Right cardiac atrium (tissue), 5 donors: ENCODE measurements around the gene MRM3. TPM values are rescaled to one million over a fixed set of nuclear protein-coding genes. Genes with fewer than 3 reads are reported as not detected.

ENCODE experiments used
- ATAC-seq, 2 donors: fragments of 200-7000 bp; cut with Tn5 transposase; one replicate each; pipeline versions ENCODE4 v1.8.0 to v1.9.1; 2020; ENCODE audit warnings: moderate library complexity in 2 of 2, mild to moderate bottlenecking in 1 of 2
- DNase-seq, 3 donors: peaks; one replicate each; pipeline ENCODE4 v3.0.0-alpha.2; 2020
- H3K27ac ChIP-seq: one replicate; pipeline ENCODE4 v1.5.1; 2013; ENCODE audit warnings: mild to moderate bottlenecking, low read length, control low read depth, moderate library complexity
- H3K27me3 ChIP-seq: one replicate; pipeline ENCODE4 v1.6.1; 2013; ENCODE audit not compliant: control insufficient read depth, insufficient read depth
- H3K4me1 ChIP-seq: one replicate; pipeline ENCODE4 v1.6.1; 2013; ENCODE audit warnings: low read length; ENCODE audit not compliant: control insufficient read depth, insufficient read depth
- H3K4me3 ChIP-seq: one replicate; pipeline ENCODE4 v1.5.1; 2013; ENCODE audit warnings: low read length, control low read depth
- H3K9me3 ChIP-seq: one replicate; pipeline ENCODE4 v1.6.1; 2013; ENCODE audit warnings: low read length; ENCODE audit not compliant: control insufficient read depth
- WGBS: extraction: QIAGEN DNeasy Blood & Tissue Kit; methylation state at CpG from one replicate; pipeline ENCODE4 v1.1.7; 2013; 5-methylcytosine and 5-hydroxymethylcytosine counted together
- intact Hi-C, 4 donors: fragments of 100-400 bp; cut with DNase I; formaldehyde crosslinking; loops; one replicate each; pipeline versions ENCODE4 v1.11.0 to v1.14.0; 2022 to 2023
- long read RNA-seq, 4 donors: library from polyadenylated mRNA; unstranded; transcript quantifications; one replicate each; pipeline ENCODE4 v2.0.0, GENCODE V29; 2020 to 2021
- polyA plus RNA-seq: library from polyadenylated mRNA; stranded (reverse); fragments of 200-250 nt; gene quantifications from one replicate; pipeline ENCODE4 v1.2.3, GENCODE V29; 2013
- total RNA-seq, 4 donors: library from RNA; stranded (reverse); fragmentation: NEBNext Ultra II Directional; extraction: Animal tissue kit (Norgen Biotek cat#: 25700); gene quantifications; one replicate each; pipeline ENCODE4 v1.2.1, GENCODE V29; 2021
- donor health status: healthy with polysubstance abuse.
- donor health status: DM: no; HTN: yes; CAD: no.
- donor health status: DM: no; HTN: no; CAD: no.
- donor health status: DM: no; HTN: yes; CAD: no; lungs with severe emphysema.
- donor health status: DM: yes; HTN: yes; CAD: no.

MRM3 gene, protein sequence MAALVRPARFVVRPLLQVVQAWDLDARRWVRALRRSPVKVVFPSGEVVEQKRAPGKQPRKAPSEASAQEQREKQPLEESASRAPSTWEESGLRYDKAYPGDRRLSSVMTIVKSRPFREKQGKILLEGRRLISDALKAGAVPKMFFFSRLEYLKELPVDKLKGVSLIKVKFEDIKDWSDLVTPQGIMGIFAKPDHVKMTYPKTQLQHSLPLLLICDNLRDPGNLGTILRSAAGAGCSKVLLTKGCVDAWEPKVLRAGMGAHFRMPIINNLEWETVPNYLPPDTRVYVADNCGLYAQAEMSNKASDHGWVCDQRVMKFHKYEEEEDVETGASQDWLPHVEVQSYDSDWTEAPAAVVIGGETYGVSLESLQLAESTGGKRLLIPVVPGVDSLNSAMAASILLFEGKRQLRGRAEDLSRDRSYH
- 10 to 100 TPM; 15.6 to 19.2 (median 17.9) TPM for total RNA-seq
- 20.0 TPM for polyA plus RNA-seq
- long read RNA-seq, donor 1, transcript MRM3-201 (4 exons, 1,809 nt): major isoform, 43 of 51 reads
- long read RNA-seq, donor 1, partial matches to known transcripts: 3 of 51 reads
- long read RNA-seq, donor 1, other reads (novel, unspliced or antisense): 4 of 51 reads
- long read RNA-seq, donor 2, transcript MRM3-201 (4 exons, 1,809 nt): major isoform, 22 of 24 reads
- long read RNA-seq, donor 2, partial matches to known transcripts: 0 of 24 reads
- long read RNA-seq, donor 2, other reads (novel, unspliced or antisense): 0 of 24 reads
- long read RNA-seq, donor 3, transcript MRM3-201 (4 exons, 1,809 nt): major isoform, 92 of 109 reads
- long read RNA-seq, donor 3, transcript MRM3-203 (3 exons, 727 nt): minor isoform, 8 of 109 reads
- long read RNA-seq, donor 3, partial matches to known transcripts: 1 of 109 reads
- long read RNA-seq, donor 3, other reads (novel, unspliced or antisense): 6 of 109 reads
- long read RNA-seq, donor 4, transcript MRM3-201 (4 exons, 1,809 nt): major isoform, 19 of 22 reads
- long read RNA-seq, donor 4, partial matches to known transcripts: 1 of 22 reads
- long read RNA-seq, donor 4, other reads (novel, unspliced or antisense): 0 of 22 reads

- ATAC-seq: peak; percentile 98
- WGBS: under 1% methylated on average over 87 of the region's 87 CpGs
- peak within 1 kb of the TSS; percentile 62 for H3K4me3 ChIP-seq
- H3K27me3 ChIP-seq: no peaks in the 10 kb centered on the region
- intact Hi-C loops: loop anchor here in 1 of 4 donors (5.0 kb wide), 1 partner anchor 215 kb away; the partner anchor contains the start of gene TIMM22
- H3K4me1 ChIP-seq: peaks cover 4% of the 10 kb centered on the region
- H3K9me3 ChIP-seq: no peaks in the 10 kb centered on the region
- DNase-seq: peak; percentile 91 to 99 (median 97)
- H3K27ac ChIP-seq: peak within 1 kb of the TSS; percentile 61
These were observed at the start of gene MRM3, which contains the start of gene GLOD4 for GRCh38 chr17:781805-782731. TSS of gene MRM3 (plus strand) at chr17:782353. CDS start at chr17:782379, 26 bp downstream. TSS of gene GLOD4 (minus strand) at chr17:782280. CDS start at chr17:782255, 25 bp downstream.

GRCh38 chr17:732902-733720 lies 49.0 kb upstream of the MRM3 start:
- H3K27ac ChIP-seq: no peak overlapping the region
- 6% methylated on average over 57 of the region's 57 CpGs for WGBS
- no peaks in the 10 kb centered on the region for H3K27me3 ChIP-seq
- ATAC-seq (peak; percentile 59 to 72), DNase-seq (peak in 2 of 3 donors; percentile 44 to 61)
- peak overlapping the region; percentile 69 for H3K4me3 ChIP-seq
- no peaks in the 10 kb centered on the region for H3K9me3 ChIP-seq
- H3K4me1 ChIP-seq: no peaks in the 10 kb centered on the region
- intact Hi-C loops: no loop called here

DNA sequence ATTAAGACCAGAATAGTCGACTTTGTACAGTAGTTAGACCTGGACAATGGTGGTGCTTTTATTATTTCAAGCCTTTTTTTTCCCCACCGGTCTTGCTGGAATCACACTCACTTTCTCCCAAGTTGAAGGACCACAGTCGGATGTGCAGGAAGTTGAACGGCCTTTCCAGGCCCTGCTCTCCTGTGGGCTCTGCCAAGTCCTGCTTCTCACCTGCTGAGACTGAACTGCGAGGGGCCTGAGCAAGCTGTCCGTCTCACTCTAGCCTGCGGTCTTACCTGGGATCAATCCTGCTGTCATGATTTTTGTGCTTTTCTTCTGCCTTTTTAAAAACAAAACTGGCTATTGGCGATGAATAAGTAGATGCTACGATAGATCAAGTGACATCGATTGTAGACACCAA lies 48.4 kb upstream of the MRM3 start:
- no peaks in the 10 kb centered on the region for H3K4me1 ChIP-seq
- no peaks in the 10 kb centered on the region for H3K9me3 ChIP-seq
- intact Hi-C loops: no loop called here
- no peaks in the 10 kb centered on the region for H3K27me3 ChIP-seq
- H3K27ac ChIP-seq: no peak overlapping the region
- DNase-seq: no peak
- no peak for ATAC-seq
- no peak overlapping the region for H3K4me3 ChIP-seq
- 71% methylated on average over 10 of the region's 10 CpGs for WGBS

DNA sequence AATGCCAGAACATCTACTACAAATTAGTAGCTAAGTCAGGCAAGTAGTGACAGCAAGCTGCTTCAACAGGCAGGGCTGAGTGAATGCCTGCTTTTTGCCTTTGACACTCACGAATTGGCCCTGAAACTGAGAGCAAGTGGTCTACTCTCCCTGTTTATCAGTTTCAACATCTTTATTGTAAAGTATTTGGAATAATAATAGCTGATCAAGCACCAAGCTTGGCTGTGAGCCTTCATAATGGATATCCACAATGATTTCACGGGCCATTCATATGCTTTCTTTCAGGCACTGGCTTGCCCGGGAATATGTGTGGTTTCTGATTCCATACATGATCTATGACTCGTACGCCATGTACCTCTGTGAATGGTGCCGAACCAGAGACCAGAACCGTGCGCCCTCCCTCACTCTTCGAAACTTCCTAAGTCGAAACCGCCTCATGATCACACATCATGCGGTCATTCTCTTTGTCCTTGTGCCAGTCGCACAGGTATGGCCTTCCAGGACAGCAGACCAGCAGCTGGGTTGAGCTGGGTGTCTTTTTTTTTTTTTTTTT lies 44.5 kb upstream of the MRM3 start:
- intact Hi-C loops: no loop called here
- WGBS: 92% methylated on average over 13 of the region's 13 CpGs
- no peak for ATAC-seq

GRCh38 chr17:740240-741017 lies 41.7 kb upstream of the MRM3 start:
- intact Hi-C loops: no loop called here
- WGBS: 76% methylated on average over 18 of the region's 18 CpGs
- DNase-seq: no peak
- Histone ChIP-seq H3K27ac (no peak overlapping the region), H3K4me3 (no peak overlapping the region), H3K4me1 (no peaks in the 10 kb centered on the region), H3K9me3 (no peaks in the 10 kb centered on the region), H3K27me3 (no peaks in the 10 kb centered on the region)
- ATAC-seq: no peak

More for the DNA sequence above, 44.5 kb upstream of the MRM3 start:
- Histone ChIP-seq H3K4me1 (no peaks in the 10 kb centered on the region), H3K27me3 (no peaks in the 10 kb centered on the region), H3K27ac (no peak overlapping the region), H3K9me3 (no peaks in the 10 kb centered on the region), H3K4me3 (no peak overlapping the region)
- no peak for DNase-seq

DNA sequence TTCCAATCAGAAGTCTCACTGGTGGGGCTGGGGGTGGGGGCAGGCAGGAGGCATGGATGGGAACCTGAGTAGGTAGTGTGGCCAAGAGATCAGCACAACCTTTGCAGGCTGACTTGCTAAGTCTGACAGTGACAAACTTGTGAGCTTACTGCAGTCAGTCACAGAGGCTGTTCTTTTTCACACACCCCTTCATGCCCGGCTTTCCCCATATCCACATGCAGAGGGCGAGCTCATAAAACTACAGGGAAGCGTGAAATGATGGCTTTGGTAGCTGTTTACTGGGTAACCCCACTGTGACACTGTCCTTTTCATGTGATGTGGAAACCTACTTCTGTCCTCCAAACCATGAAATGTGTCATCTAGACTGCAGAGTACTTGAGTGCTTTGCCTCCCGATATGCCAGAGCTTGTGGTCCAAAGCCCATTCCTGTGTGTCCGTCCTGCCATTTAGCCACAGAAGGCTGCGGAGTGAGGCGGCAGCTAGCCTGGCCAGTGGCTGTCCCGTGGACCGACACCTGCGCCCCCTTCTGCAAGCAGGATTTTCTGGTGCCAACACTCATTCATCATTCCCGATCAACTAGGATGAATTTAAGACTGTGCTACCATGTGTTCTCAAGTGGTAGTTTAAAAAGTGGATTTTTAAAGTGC lies 39.9 kb upstream of the MRM3 start:
- Histone ChIP-seq H3K4me1 (no peaks in the 10 kb centered on the region), H3K9me3 (no peaks in the 10 kb centered on the region), H3K4me3 (no peak overlapping the region), H3K27ac (no peak overlapping the region), H3K27me3 (no peaks in the 10 kb centered on the region)
- WGBS: 84% methylated on average over 11 of the region's 11 CpGs
- intact Hi-C loops: no loop called here
- no peak for ATAC-seq
- no peak for DNase-seq

DNA sequence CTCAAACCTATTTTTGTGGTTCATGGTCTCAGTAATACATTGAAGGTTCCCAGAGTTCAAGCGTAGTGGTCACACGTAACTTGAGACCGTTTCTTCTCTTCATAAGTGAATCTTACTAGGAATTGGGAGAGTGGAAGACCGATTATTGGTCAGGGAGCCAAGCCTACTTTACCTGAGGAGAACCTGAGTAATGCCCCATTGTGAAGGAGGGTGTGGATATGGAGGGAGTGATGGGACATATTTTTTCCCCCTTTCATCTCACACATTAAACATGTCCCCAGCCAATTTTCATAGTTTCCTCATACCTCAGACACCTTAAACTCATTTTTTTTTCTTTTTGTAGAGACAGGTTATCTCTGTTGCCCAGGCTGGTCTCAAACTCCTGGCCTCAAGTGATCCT lies 39.0 kb upstream of the MRM3 start:
- intact Hi-C loops: no loop called here
- DNase-seq (no peak), ATAC-seq (no peak)
- H3K27ac ChIP-seq: no peak overlapping the region
- H3K27me3 ChIP-seq: no peaks in the 10 kb centered on the region
- H3K9me3 ChIP-seq: no peaks in the 10 kb centered on the region
- H3K4me1 ChIP-seq: no peaks in the 10 kb centered on the region
- WGBS: 95% methylated on average over 4 of the region's 4 CpGs
- H3K4me3 ChIP-seq: no peak overlapping the region

- Histone ChIP-seq H3K4me3 (no peak overlapping the region), H3K4me1 (no peaks in the 10 kb centered on the region), H3K9me3 (no peaks in the 10 kb centered on the region), H3K27ac (no peak overlapping the region), H3K27me3 (no peaks in the 10 kb centered on the region)
- DNase-seq (no peak), ATAC-seq (no peak)
- intact Hi-C loops: no loop called here
- WGBS: 85% methylated on average over 9 of the region's 9 CpGs
These were observed 37.2 kb upstream of the MRM3 start for GRCh38 chr17:744937-745336.

GRCh38 chr17:745406-745805 lies 36.7 kb upstream of the MRM3 start:
- 93% methylated on average over 11 of the region's 11 CpGs for WGBS
- DNase-seq (no peak), ATAC-seq (no peak)
- Histone ChIP-seq H3K27ac (no peak overlapping the region), H3K4me3 (no peak overlapping the region), H3K9me3 (no peaks in the 10 kb centered on the region), H3K4me1 (no peaks in the 10 kb centered on the region), H3K27me3 (no peaks in the 10 kb centered on the region)
- intact Hi-C loops: no loop called here
